Uterus (tissue), 2 donors: ENCODE data around the gene PIPOX.

Source experiments
- CTCF ChIP-seq, 4 experiments: fragments of 200-600 bp in 2 of 4; fragments of 450-650 bp in 2 of 4; sonication (generic) in 2 of 4; IDR thresholded peaks; one replicate each; pipeline ENCODE4 v1.5.1; 2016 to 2019; ENCODE audit warnings: antibody characterized with exemption in 4 of 4, mild to moderate bottlenecking in 2 of 4, moderate library complexity in 1 of 4
- POLR2A ChIP-seq, 2 donors: fragments of 450-650 bp; IDR thresholded peaks; one replicate each; pipeline ENCODE4 v1.6.1; 2016; ENCODE audit warnings: antibody characterized with exemption in 2 of 2, mild to moderate bottlenecking in 1 of 2, moderate library complexity in 1 of 2

- TF ChIP-seq CTCF (IDR thresholded peaks at IDR 0.05) = peak in 3 of 4 experiments; percentile 16 to 39 (median 20)
- no peak for TF ChIP-seq POLR2A (IDR thresholded peaks at IDR 0.05)
Observed at GRCh38 chr17:29005936-29006511, 36.9 kb upstream of the PIPOX start, which contains the start of gene SEZ6.
